Left cardiac atrium (tissue), 4 donors: Measurements from ENCODE around the gene STAT2. TPM values are rescaled to one million over a fixed set of nuclear protein-coding genes. Genes with fewer than 3 reads are reported as not detected.
"Not testable (repeated sequence)": the region's sequence is repeated elsewhere in the genome, so short reads cannot be mapped to it uniquely, and the experiment has no call there.

Experiments used
- ATAC-seq, 2 donors: fragments of 200-7000 bp; cut with Tn5 transposase; one replicate each; pipeline ENCODE4 v1.9.1; 2020; ENCODE audit warnings: mild to moderate bottlenecking in 2 of 2, moderate library complexity in 2 of 2
- DNase-seq: peaks from one replicate; pipeline ENCODE4 v3.0.0-alpha.2; 2020
- intact Hi-C, 2 donors: fragments of 100-400 bp; cut with DNase I; formaldehyde crosslinking; loops; one replicate each; pipeline versions ENCODE4 v1.14.1 to v1.15.1; 2022 to 2023
- total RNA-seq, 2 donors: library from RNA; stranded (reverse); fragmentation: NEBNext Ultra II Directional; extraction: Animal tissue kit (Norgen Biotek cat#: 25700); gene quantifications; one replicate each; pipeline ENCODE4 v1.2.1, GENCODE V29; 2021
- donor health status: DM: no; HTN: yes; CAD: no.
- donor health status: DM: no; HTN: yes; CAD: no; lungs with severe emphysema.
- donor health status: DM: yes; HTN: yes; CAD: no.
- donor health status: Dilated cardiomyopathy.

The STAT2 gene
- total RNA-seq, 2 donors from 2014 or later = 52.2 to 68.1 TPM

DNA sequence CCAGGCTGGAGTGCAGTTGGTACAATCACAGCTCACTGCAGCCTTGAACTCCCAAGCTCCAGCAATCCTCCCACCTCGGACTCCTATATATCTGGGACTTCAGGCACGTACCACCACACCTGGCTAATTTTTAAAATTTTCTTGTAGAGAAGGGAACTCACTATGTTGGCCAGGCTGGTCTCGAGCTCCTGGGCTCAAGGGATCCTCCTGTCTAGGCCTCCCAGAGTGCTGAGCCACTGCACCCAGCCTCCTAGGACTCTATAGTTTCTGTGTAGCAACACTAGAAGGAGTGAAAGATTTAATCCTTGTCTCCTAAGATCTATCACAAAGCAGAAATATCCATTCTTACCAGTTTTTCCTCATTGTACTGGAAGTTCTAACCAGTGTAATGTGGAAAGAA, 7.0 kb upstream of the STAT2 start:
- no peak for ATAC-seq
- no peak for DNase-seq
- intact Hi-C loops = no loop called here

DNA sequence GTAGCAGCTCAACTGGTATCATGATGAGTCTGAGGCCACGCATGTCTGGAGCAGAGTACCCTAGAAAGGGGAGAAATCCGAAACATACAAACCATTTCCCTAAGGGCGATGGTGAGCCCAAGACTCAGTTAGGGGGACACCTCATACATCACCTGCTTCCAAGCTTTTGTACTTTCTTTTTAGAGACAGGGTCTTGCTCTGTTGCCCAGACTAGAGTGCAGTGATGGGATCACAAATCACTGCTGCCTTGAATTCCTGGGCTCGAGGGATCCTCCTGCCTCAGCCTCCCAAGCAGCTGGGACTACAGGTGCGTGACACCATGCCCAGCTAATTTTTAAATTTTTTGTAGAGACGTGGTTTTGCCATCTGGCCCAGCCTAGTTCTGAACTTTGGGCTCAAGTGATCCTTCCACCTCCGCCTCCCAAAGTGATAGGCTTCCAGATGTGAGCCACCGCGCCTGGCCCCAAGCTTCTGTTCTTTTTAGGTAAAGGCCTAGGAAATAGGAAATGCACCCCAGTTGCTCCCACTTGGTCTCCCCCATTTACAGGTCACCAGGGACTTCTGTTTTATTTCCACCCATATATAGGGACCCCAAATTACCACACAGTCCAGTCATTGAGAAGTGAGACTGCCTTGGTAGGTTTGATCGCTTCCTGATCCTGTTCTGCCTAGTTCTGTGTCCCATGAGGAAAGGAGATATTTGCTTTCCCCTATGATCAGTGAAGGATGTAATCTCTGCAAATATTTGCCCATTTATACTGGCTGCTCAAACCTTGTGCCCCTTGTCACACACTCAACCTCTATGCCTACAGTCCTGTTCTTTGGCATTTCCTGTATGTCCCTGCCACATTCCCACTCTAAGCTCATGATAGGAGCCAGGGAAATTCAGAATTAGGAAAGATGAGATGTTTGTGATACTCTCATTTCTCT, 2.5 kb upstream of the STAT2 start, which contains the start of gene APOF:
TSS of gene APOF (minus strand) at position 728 of the 930 bp plus-strand sequence. CDS start at position 616, 112 bp downstream.
- intact Hi-C loops = no loop called here
- no peak for ATAC-seq
- no peak for DNase-seq

- no peak for DNase-seq
- intact Hi-C loops = no loop called here
- ATAC-seq = no peak
Observed at GRCh38 chr12:56361487-56362129, 1.7 kb upstream of the STAT2 start.

- no peak for DNase-seq
Observed at GRCh38 chr12:56358836-56359532, 923 bp downstream of the STAT2 start.

DNA sequence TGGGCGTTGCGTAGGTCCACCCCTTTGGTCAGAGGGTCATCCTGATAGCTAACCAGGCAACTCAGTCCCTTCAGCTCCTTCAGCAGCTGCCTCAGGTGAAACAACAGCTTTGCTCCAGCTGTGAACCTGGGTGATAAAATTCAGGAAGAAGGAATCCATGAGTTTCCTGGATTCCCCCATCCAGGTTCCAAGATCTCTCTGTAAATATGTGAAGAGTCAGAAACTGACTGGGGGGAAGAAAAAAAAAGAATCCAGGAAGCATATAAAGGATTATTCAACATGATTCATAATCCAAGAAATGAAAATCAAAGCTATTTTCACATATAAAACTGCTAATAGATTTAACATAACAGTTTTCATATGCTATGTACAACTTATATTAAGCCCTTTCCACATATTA, 8.6 kb downstream of the STAT2 start:
- intact Hi-C loops = no loop called here
- no peak for DNase-seq
- ATAC-seq = no peak

More at GRCh38 chr12:56358836-56359532, 923 bp downstream of the STAT2 start:
- peak in 1 of 2 donors; percentile 1 for ATAC-seq
- intact Hi-C loops = loop anchor here in 1 of 2 donors (5.0 kb wide), 1 partner anchor 103 kb away; no protein-coding TSS in a partner anchor

GRCh38 chr12:56350662-56351061, 9.2 kb downstream of the STAT2 start:
- intact Hi-C loops = no loop called here
- ATAC-seq (no peak), DNase-seq (no peak)

DNA sequence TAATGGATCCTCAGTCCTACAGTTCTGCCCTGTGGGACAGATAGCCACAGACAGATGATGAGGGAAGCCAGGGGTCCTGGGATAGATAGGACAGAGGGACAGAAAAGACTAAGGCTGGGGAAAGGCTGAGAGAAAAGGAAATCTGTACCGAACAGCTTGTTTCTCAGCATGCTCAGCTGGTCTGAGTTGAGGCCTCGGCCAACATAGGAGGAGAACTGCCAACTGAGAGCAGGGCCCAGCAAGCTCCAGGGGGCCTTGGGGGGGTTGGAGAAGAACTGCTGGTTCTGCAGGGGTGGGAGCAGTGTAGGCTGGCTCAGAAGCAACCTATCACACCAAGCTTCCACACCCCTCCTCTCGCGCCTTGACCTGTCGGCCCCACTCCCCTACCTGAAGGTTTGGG, 11.1 kb downstream of the STAT2 start:
- intact Hi-C loops = no loop called here
- ATAC-seq = no peak
- no peak for DNase-seq

DNA sequence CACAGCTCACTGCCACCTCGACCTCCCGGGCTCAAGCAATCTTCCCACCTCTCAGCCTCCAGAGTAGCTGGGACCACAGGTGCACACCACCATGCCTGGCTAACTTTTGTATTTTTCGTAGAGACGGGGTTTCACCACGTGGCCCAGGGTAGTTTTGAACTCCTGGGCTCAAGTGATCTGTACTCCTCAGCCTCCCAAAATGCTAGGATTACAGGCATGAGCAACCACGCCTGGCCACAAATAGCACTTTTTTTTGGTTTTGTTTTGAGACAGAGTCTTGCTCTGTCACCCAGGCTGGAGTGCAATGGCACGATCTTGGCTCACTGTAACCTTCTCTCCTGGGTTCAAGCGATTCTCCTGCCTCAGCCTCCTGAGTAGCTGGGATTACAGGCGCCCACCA, 12.7 kb downstream of the STAT2 start:
- ATAC-seq, DNase-seq, intact Hi-C loops: not testable (repeated sequence)

DNA sequence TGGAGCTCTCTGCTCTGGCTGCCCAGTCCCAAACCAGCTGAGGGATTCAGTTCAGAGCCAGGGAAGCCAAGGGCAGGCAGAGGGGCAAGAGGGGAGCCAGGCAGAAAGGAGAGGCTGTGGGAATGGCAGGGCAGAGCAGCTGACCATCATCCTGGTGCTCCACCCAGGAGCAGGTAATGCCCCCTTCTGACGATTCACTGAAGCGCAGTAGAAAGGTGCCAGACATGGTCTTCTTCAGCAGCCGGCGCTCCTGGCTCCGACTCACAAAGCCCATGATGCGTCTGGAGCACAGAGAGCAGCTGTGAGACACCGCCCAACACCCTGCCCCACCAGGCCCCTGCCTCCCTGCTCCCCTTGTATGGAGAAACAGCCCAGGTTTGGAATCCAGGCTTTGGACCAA, 13.2 kb downstream of the STAT2 start:
- ATAC-seq (no peak), DNase-seq (no peak)
- intact Hi-C loops = no loop called here

- intact Hi-C loops, ATAC-seq, DNase-seq: not testable (repeated sequence)
Observed at GRCh38 chr12:56342290-56342689, 17.6 kb downstream of the STAT2 start.

DNA sequence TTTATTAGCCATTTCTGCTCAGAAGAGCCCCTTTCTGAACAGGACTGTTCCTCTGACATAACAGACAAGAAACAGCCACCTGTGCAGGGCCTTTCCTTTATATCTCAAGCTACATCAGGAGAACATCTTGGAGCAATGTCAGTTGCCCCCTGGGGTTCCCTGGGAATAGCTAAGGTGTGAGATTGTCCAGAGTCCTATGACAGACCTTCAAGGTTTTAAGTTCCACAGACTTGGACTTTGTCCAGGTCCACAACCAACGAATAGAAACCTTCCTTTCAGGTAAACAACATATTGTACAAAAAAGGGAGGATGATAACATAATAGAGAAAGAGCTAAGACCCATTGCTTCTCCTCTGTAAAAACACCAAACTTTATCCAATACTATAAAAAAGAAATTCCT, 18.3 kb downstream of the STAT2 start:
- DNase-seq (no peak), ATAC-seq (no peak)
- intact Hi-C loops = no loop called here

- no peak for ATAC-seq
- DNase-seq = no peak
- intact Hi-C loops = loop anchor here in 1 of 2 donors (10.0 kb wide), 1 partner anchor 116 kb away; the partner anchor contains the start of gene MIP
Observed at GRCh38 chr12:56339158-56339422, 20.8 kb downstream of the STAT2 start.

- intact Hi-C loops = loop anchor here in 1 of 2 donors (10.0 kb wide), 1 partner anchor 116 kb away; the partner anchor contains the start of gene MIP
Observed at GRCh38 chr12:56338308-56339157, 21.4 kb downstream of the STAT2 start, which contains the start of gene IL23A. Gene IL23A, plus strand, starts transcription at chr12:56338884. Its CDS starts 161 bp downstream, at chr12:56339045.

GRCh38 chr12:56337753-56338251, 22.1 kb downstream of the STAT2 start:
- intact Hi-C loops = loop anchor here in 1 of 2 donors (10.0 kb wide), 1 partner anchor 117 kb away; the partner anchor contains the start of gene MIP
- DNase-seq (no peak), ATAC-seq (no peak)

More at GRCh38 chr12:56338308-56339157, 21.4 kb downstream of the STAT2 start, which contains the start of gene IL23A:
- no peak for DNase-seq
- no peak for ATAC-seq

- intact Hi-C loops = loop anchor here in 1 of 2 donors (10.0 kb wide), 1 partner anchor 118 kb away; the partner anchor contains the start of gene MIP
- ATAC-seq (no peak), DNase-seq (no peak)
Observed at GRCh38 chr12:56336361-56337167, 23.3 kb downstream of the STAT2 start.

DNA sequence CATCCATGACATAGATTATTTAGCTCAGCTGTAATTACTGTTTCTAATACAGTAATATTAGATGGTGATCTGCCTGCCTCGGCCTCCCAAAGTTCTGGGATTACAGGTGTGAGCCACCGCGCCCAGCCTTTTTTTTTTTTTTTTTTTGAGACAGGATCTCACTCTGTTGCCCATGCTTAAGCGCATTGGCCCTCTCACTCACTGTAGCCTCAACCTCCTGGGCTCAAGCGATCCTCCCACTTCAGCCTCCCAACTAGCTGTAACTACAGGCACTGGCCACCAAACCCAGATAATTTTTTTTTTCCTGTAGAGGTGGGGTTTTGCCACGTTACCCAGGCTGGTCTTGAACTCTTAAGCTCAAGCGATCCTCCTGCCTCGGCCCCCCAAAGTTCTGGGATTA, 24.4 kb downstream of the STAT2 start:
- DNase-seq, ATAC-seq: not testable (repeated sequence)
- intact Hi-C loops = loop anchor here in 1 of 2 donors (10.0 kb wide), 1 partner anchor 119 kb away; the partner anchor contains the start of gene MIP

DNA sequence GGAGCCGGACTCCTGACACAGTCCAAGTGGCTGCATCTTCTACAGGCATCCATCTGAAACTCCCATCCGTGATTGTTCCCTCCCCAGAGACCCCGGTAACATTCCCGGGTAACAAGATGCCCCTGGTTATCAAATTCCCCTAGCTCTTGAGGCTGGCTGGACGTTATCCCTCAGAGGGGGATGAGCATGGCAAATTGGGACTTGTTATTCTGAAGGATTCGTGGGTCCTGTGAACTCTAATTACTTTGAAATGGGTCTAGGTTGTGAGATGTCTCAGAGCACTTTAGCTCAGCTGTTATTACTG, 25.5 kb downstream of the STAT2 start:
- ATAC-seq = no peak
- intact Hi-C loops = loop anchor here in 1 of 2 donors (10.0 kb wide), 1 partner anchor 120 kb away; the partner anchor contains the start of gene MIP
- DNase-seq = no peak
